IMR-90 (cell line): ENCODE measurements around the gene NPHP4. TPM values are rescaled to one million over a fixed set of nuclear protein-coding genes. Genes with fewer than 3 reads are reported as not detected.

Experiments
- ATAC-seq: fragments of 200-7000 bp; cut with Tn5 transposase; 2 replicates; pipeline ENCODE4 v1.9.1; 2020; ENCODE audit warnings: low read depth, mild to moderate bottlenecking, moderate library complexity
- BruUV-seq: library from RNA; stranded (reverse); fragments of 400-500 nt; replicated peaks from 2 replicates; lab custom pipeline; 2021; lab: Mats Ljungman, UMichigan
- CTCF ChIA-PET: fragments of 300-600 bp; formaldehyde crosslinking; extraction: SDS; loops from one replicate; lab custom pipeline; 2021; ENCODE audit warnings: antibody characterized with exemption; lab: Yijun Ruan, JAX
- POLR2A ChIA-PET: fragments of 300-600 bp; sonication (Branson Sonifier 250); formaldehyde crosslinking; loops from one replicate; lab custom pipeline; 2022; ENCODE audit warnings: antibody characterized with exemption; ENCODE audit not compliant: unreplicated experiment; lab: Charles Lee
- DNase-seq: peaks from one replicate; pipeline ENCODE4 v3.0.0; 2013
- H2AFZ ChIP-seq: replicated peaks from 2 replicates; pipeline ENCODE3; 2013; ENCODE audit warnings: low read length, mild to moderate bottlenecking; ENCODE audit not compliant: poor library complexity
- H2AK5ac ChIP-seq: 2 replicates; pipeline ENCODE4 v1.6.1; 2013; ENCODE audit warnings: low read depth, low read length, inconsistent platforms
- H2AK9ac ChIP-seq: replicated peaks from 2 replicates; pipeline ENCODE3; 2013; ENCODE audit warnings: mild to moderate bottlenecking, low read depth, low read length, moderate library complexity; ENCODE audit not compliant: poor library complexity
- H2BK120ac ChIP-seq: 2 replicates; pipeline ENCODE4 v1.6.1; 2013; ENCODE audit warnings: low read depth, low read length, inconsistent platforms
- H2BK15ac ChIP-seq: 3 replicates; pipeline ENCODE4 v1.6.1; 2013; ENCODE audit warnings: low read depth, low read length, inconsistent platforms
- H2BK20ac ChIP-seq: 2 replicates; pipeline ENCODE4 v1.6.1; 2013; ENCODE audit warnings: low read depth, mild to moderate bottlenecking, inconsistent platforms, low read length, moderate library complexity
- H2BK5ac ChIP-seq: 2 replicates; pipeline ENCODE4 v1.6.1; 2013; ENCODE audit warnings: mild to moderate bottlenecking, low read depth, low read length, inconsistent platforms; ENCODE audit not compliant: poor library complexity, severe bottlenecking
- H3K14ac ChIP-seq: replicated peaks from 2 replicates; pipeline ENCODE4 v1.6.1; 2013; ENCODE audit warnings: low read depth, low read length, inconsistent platforms
- H3K18ac ChIP-seq: 2 replicates; pipeline ENCODE4 v1.6.1; 2013; ENCODE audit warnings: low read depth, low read length, control low read depth
- H3K23ac ChIP-seq: 2 replicates; pipeline ENCODE4 v1.6.1; 2013; ENCODE audit warnings: low read depth, low read length, inconsistent platforms
- H3K27ac ChIP-seq: 2 replicates; pipeline ENCODE4 v1.5.1; 2013; ENCODE audit warnings: mild to moderate bottlenecking, control low read depth, low read length; ENCODE audit not compliant: insufficient read depth
- H3K27me3 ChIP-seq: 2 replicates; pipeline ENCODE4 v1.6.1; 2013; ENCODE audit warnings: low read length; ENCODE audit not compliant: control insufficient read depth, insufficient read depth
- H3K36me3 ChIP-seq: 2 replicates; pipeline ENCODE4 v1.6.1; 2013; ENCODE audit warnings: low read length, mixed read lengths; ENCODE audit not compliant: control insufficient read depth, insufficient read depth
- H3K4ac ChIP-seq: 2 replicates; pipeline ENCODE4 v1.6.1; 2013; ENCODE audit warnings: low read depth, low read length, inconsistent platforms
- H3K4me1 ChIP-seq: 2 replicates; pipeline ENCODE4 v1.6.1; 2013; ENCODE audit warnings: low read length, mixed read lengths; ENCODE audit not compliant: control insufficient read depth, insufficient read depth
- H3K4me2 ChIP-seq: 2 replicates; pipeline ENCODE4 v1.6.1; 2013; ENCODE audit warnings: low read depth, mild to moderate bottlenecking, control low read depth, low read length, moderate library complexity
- H3K4me3 ChIP-seq: 2 replicates; pipeline ENCODE4 v1.5.1; 2013; ENCODE audit warnings: low read depth, mild to moderate bottlenecking, control low read depth, low read length, moderate library complexity; ENCODE audit not compliant: insufficient read depth
- H3K56ac ChIP-seq: 2 replicates; pipeline ENCODE4 v1.6.1; 2013; ENCODE audit warnings: low read length, inconsistent platforms; ENCODE audit not compliant: insufficient read depth; ENCODE audit errors: extremely low read depth
- H3K79me1 ChIP-seq, 2 experiments: 2 replicates each; pipeline ENCODE4 v1.6.1; 2013; ENCODE audit warnings: low read length in 2 of 2, inconsistent platforms in 1 of 2, low read depth in 1 of 2
- H3K9ac ChIP-seq: 2 replicates; pipeline ENCODE4 v1.6.1; 2013; ENCODE audit warnings: low read depth, low read length, control low read depth
- H3K9me1 ChIP-seq: 2 replicates; pipeline ENCODE4 v1.6.1; 2013; ENCODE audit warnings: low read length, inconsistent platforms; ENCODE audit not compliant: insufficient read depth
- H3K9me3 ChIP-seq: 2 replicates; pipeline ENCODE4 v1.6.1; 2013; ENCODE audit warnings: low read length; ENCODE audit not compliant: control insufficient read depth, insufficient read depth
- H4K20me1 ChIP-seq: 2 replicates; pipeline ENCODE4 v1.6.1; 2013; ENCODE audit warnings: low read length, inconsistent platforms; ENCODE audit not compliant: insufficient read depth
- H4K5ac ChIP-seq: 2 replicates; pipeline ENCODE4 v1.6.1; 2013; ENCODE audit warnings: mild to moderate bottlenecking, low read depth, low read length, control low read depth
- H4K8ac ChIP-seq, 2 experiments: 2 replicates each; pipeline ENCODE4 v1.6.1; 2013; ENCODE audit warnings: low read depth in 2 of 2, low read length in 2 of 2, control low read depth in 1 of 2, inconsistent platforms in 1 of 2
- H4K91ac ChIP-seq: 2 replicates; pipeline ENCODE4 v1.6.1; 2013; ENCODE audit warnings: low read depth, low read length, inconsistent platforms; ENCODE audit not compliant: insufficient read depth
- CEBPB ChIP-seq: IDR thresholded peaks from 2 replicates; pipeline ENCODE4 v1.6.1; 2012; ENCODE audit warnings: low read depth, low read length, improper control_type of control experiment
- CTCF ChIP-seq: conservative IDR thresholded peaks from 2 replicates; pipeline ENCODE4 v1.5.1; 2012; ENCODE audit warnings: mild to moderate bottlenecking, low read depth, low read length, improper control_type of control experiment
- FOS ChIP-seq: fragments of 150-350 bp; IDR thresholded peaks from 2 replicates; pipeline ENCODE4 v1.6.1; 2016; ENCODE audit warnings: low read depth, low read length
- MXI1 ChIP-seq: IDR thresholded peaks from 2 replicates; pipeline ENCODE4 v1.6.1; 2012; ENCODE audit warnings: low read depth, mild to moderate bottlenecking, low read length, moderate library complexity, borderline replicate concordance
- RAD21 ChIP-seq: IDR thresholded peaks from 2 replicates; pipeline ENCODE4 v1.6.1; 2012; ENCODE audit warnings: low read length, improper control_type of control experiment
- WGBS, 2 experiments: methylation state at CpG; one replicate each; pipeline versions ENCODE4 v1.1.5 to v1.1.7; 2013; ENCODE audit warnings: missing lambda C conversion rate in 2 of 2; ENCODE audit not compliant: insufficient read length in 1 of 2; ENCODE audit errors: extremely low coverage in 2 of 2; 5-methylcytosine and 5-hydroxymethylcytosine counted together
- dilution Hi-C: fragments of 300-500 bp; cut with HindIII; formaldehyde crosslinking; loops from one replicate; pipeline ENCODE4 v1.14.3; 2018; ENCODE audit warnings: low sequenced_read_pairs; ENCODE audit not compliant: unreplicated experiment
- in situ Hi-C: fragments of 300-500 bp; cut with MboI; formaldehyde crosslinking; loops from 3 replicates; pipeline ENCODE4 v1.14.3; 2019; ENCODE audit warnings: low sequenced_read_pairs, inconsistent platforms, mixed read lengths
- intact Hi-C: fragments of 100-400 bp; cut with micrococcal nuclease; formaldehyde crosslinking; loops from 2 replicates; pipeline ENCODE4 v1.10.0; 2022
- polyA plus RNA-seq, 3 experiments: library from polyadenylated mRNA; depleted of rRNA; stranded (reverse); fragments of >200 nt; gene quantifications; 2 replicates each; pipeline ENCODE4 v1.2.3, GENCODE V29; 2012; ENCODE audit warnings: low replicate concordance in 1 of 3
- total RNA-seq: library from RNA; depleted of rRNA; stranded (reverse); fragments of >200 nt; gene quantifications from 2 replicates; pipeline ENCODE4 v1.2.3, GENCODE V29; 2012

NPHP4 gene
- total and polyA plus RNA-seq, 2 of the 4 experiments (the other 2 are of a cell fraction) = 2.0 to 5.5 TPM

GRCh38 chr1:6033986-6034749 is 41.9 kb upstream of the NPHP4 start:
- Histone ChIP-seq H3K9me1 (peaks cover 4% of the 10 kb centered on the region), H3K18ac (no peak overlapping the region), H3K23ac (no peak overlapping the region), H2BK15ac (no peak overlapping the region), H4K8ac (no peak overlapping the region), H4K5ac (no peak overlapping the region), H3K56ac (no peak overlapping the region), H2BK5ac (no peak overlapping the region), H2AK5ac (no peak overlapping the region), H4K20me1 (no peaks in the 10 kb centered on the region), H3K9ac (no peak overlapping the region), H2AK9ac (peak overlapping the region; percentile 37), H3K36me3 (no peaks in the 10 kb centered on the region), H2BK120ac (no peak overlapping the region), H3K27ac (no peak overlapping the region), H3K79me1 (no peaks in the 10 kb centered on the region), H3K4me3 (no peak overlapping the region), H2AFZ (peak overlapping the region; percentile 66), H3K9me3 (no peaks in the 10 kb centered on the region), H3K4me2 (no peak overlapping the region), H4K91ac (no peak overlapping the region), H3K4me1 (no peaks in the 10 kb centered on the region), H3K14ac (no peak overlapping the region), H3K4ac (no peak overlapping the region), H3K27me3 (no peaks in the 10 kb centered on the region; the same call in 1 of the 2 replicates), H2BK20ac (no peak overlapping the region)
- dilution Hi-C loops = no loop called here
- POLR2A ChIA-PET = no interaction called here
- intact Hi-C loops = no loop called here
- in situ Hi-C loops = no loop called here
- CTCF ChIA-PET = interaction anchor here (0.6 to 1.6 kb wide), 5 partner anchors 9 to 39 kb away, joined by 3 to 5 read pairs (median 4); no protein-coding TSS in a partner anchor
- no peak for TF ChIP-seq FOS
- TF ChIP-seq CEBPB = no peak
- no peak for TF ChIP-seq MXI1
- TF ChIP-seq RAD21 = peak; percentile 43
- TF ChIP-seq CTCF = peak; percentile 52
- 5% methylated on average over 9 of the region's 21 CpGs; no CpG with 5 or more reads in 1 of the 2 experiments for WGBS, 2 experiments
- DNase-seq = peak; percentile 9
- BruUV-seq = no TSS peak
- peak; percentile 92 for ATAC-seq
